HL-60 (cell line): ENCODE results near the gene RNASE7.

ENCODE experiments used
- DNase-seq, 2 experiments: peaks; one replicate each; pipeline ENCODE4 v3.0.0-alpha.2; 2010 to 2020; ENCODE audit warnings: low read depth in 1 of 2, low spot score in 1 of 2
- H3K27ac ChIP-seq: fragments of 250-450 bp; sonication (Bioruptor Pico); replicated peaks from 2 replicates; pipeline ENCODE4 v1.5.1; 2020; ENCODE audit warnings: mild to moderate bottlenecking, moderate library complexity
- H3K27me3 ChIP-seq: fragments of 250-450 bp; sonication (Bioruptor Pico); 2 replicates; pipeline ENCODE4 v1.5.1; 2021; ENCODE audit warnings: mild to moderate bottlenecking, moderate library complexity; ENCODE audit not compliant: insufficient read depth, poor library complexity, severe bottlenecking
- H3K4me3 ChIP-seq: replicated peaks from 2 replicates; pipeline ENCODE4 v1.5.1; 2011; ENCODE audit warnings: mild to moderate bottlenecking, control low read depth, low read length; ENCODE audit not compliant: insufficient read depth
- GABPA ChIP-seq: IDR thresholded peaks from 2 replicates; pipeline ENCODE4 v1.6.1; 2012; ENCODE audit warnings: low read depth
- POLR2AphosphoS5 ChIP-seq: IDR thresholded peaks from 2 replicates; pipeline ENCODE4 v1.6.1; 2012; ENCODE audit warnings: low read depth
- SPI1 ChIP-seq: IDR thresholded peaks from 2 replicates; pipeline ENCODE4 v1.6.1; 2012; ENCODE audit warnings: low read depth, mild to moderate bottlenecking, borderline replicate concordance
- TF ChIP-seq, protein P1 (sequence below): IDR thresholded peaks from one replicate; pipeline ENCODE4 v1.5.1; 2011; ENCODE audit warnings: low read length, control low read depth, inconsistent platforms; ENCODE audit not compliant: insufficient read depth
- TF ChIP-seq, protein P2 (sequence below): IDR thresholded peaks from 2 replicates; pipeline ENCODE4 v1.6.1; 2012; ENCODE audit warnings: low read depth; ENCODE audit not compliant: insufficient replicate concordance

Gene RNASE7

DNA sequence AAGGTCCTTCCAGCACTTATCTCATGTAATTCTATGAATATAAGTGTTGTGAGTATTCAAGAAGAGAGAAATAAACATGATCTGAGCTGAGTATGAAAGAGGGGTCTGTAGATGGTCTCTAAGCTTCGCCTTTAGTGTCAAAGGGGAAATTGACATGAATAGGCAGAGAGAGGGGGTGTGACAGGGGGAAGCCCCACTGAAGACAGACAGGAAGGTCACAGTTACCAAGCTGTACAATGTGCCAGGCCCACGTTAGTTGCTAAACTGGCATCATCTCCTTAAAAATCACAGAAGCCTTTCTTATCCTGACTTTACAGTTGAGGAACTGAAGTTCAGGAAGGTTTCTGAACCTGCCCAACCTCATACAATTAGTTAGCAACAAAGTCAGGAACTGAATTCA is 35.5 kb downstream of the RNASE7 start:
- Histone ChIP-seq H3K27ac (no peak overlapping the region), H3K4me3 (no peak overlapping the region), H3K27me3 (no peaks in the 10 kb centered on the region)
- no peak for DNase-seq
- TF ChIP-seq SPI1, result no peak
- no peak for TF ChIP-seq GABPA
- TF ChIP-seq, protein P1, sequence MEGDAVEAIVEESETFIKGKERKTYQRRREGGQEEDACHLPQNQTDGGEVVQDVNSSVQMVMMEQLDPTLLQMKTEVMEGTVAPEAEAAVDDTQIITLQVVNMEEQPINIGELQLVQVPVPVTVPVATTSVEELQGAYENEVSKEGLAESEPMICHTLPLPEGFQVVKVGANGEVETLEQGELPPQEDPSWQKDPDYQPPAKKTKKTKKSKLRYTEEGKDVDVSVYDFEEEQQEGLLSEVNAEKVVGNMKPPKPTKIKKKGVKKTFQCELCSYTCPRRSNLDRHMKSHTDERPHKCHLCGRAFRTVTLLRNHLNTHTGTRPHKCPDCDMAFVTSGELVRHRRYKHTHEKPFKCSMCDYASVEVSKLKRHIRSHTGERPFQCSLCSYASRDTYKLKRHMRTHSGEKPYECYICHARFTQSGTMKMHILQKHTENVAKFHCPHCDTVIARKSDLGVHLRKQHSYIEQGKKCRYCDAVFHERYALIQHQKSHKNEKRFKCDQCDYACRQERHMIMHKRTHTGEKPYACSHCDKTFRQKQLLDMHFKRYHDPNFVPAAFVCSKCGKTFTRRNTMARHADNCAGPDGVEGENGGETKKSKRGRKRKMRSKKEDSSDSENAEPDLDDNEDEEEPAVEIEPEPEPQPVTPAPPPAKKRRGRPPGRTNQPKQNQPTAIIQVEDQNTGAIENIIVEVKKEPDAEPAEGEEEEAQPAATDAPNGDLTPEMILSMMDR, result no peak
- TF ChIP-seq POLR2AphosphoS5, result no peak
- TF ChIP-seq, protein P2, sequence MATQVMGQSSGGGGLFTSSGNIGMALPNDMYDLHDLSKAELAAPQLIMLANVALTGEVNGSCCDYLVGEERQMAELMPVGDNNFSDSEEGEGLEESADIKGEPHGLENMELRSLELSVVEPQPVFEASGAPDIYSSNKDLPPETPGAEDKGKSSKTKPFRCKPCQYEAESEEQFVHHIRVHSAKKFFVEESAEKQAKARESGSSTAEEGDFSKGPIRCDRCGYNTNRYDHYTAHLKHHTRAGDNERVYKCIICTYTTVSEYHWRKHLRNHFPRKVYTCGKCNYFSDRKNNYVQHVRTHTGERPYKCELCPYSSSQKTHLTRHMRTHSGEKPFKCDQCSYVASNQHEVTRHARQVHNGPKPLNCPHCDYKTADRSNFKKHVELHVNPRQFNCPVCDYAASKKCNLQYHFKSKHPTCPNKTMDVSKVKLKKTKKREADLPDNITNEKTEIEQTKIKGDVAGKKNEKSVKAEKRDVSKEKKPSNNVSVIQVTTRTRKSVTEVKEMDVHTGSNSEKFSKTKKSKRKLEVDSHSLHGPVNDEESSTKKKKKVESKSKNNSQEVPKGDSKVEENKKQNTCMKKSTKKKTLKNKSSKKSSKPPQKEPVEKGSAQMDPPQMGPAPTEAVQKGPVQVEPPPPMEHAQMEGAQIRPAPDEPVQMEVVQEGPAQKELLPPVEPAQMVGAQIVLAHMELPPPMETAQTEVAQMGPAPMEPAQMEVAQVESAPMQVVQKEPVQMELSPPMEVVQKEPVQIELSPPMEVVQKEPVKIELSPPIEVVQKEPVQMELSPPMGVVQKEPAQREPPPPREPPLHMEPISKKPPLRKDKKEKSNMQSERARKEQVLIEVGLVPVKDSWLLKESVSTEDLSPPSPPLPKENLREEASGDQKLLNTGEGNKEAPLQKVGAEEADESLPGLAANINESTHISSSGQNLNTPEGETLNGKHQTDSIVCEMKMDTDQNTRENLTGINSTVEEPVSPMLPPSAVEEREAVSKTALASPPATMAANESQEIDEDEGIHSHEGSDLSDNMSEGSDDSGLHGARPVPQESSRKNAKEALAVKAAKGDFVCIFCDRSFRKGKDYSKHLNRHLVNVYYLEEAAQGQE, result no peak

DNA sequence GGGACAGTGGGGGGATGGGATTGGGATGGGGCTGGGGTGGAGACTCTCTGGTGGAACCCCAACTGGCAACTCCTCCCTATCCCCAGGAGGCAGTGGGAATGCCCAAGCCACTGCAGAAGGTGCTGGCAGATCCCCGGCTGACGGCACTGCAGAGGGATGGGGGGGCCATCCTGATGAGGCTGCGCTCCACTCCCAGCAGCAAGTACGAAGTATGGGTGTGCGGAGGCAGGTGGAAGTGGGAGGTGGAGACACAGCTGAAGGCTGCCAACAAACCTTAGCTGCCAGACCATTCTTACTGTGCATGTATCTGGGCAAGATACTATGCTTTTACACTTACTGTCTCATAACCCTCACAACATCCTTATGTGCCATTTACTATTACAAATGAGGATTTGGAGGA is 36.1 kb downstream of the RNASE7 start:
- no peak overlapping the region for H3K27ac ChIP-seq
- TF ChIP-seq GABPA (no peak), SPI1 (no peak), POLR2AphosphoS5 (no peak)
- TF ChIP-seq, protein P2, result no peak
- TF ChIP-seq, protein P1, result no peak
- DNase-seq, result no peak
- H3K27me3 ChIP-seq, result no peaks in the 10 kb centered on the region
- no peak overlapping the region for H3K4me3 ChIP-seq

DNA sequence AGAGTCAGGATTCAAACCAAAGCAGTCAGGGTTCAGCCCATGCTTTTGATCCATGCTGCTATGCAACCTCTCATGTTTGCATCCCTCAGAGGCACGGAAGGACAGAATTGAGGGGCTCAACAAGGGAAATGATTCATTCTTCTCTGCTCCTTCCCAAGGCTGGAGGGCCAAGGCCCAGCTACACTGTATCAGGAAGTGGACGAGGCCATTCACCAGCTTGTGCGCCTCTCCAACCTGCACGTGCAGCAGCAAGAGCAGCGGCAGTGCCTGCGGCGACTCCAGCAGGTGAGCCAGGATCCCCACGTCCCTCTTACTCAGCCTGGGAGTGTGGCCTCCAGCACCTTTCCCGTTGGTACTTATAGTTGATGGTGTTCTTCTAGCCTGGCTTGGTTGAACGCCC is 36.6 kb downstream of the RNASE7 start:
- Histone ChIP-seq H3K4me3 (no peak overlapping the region), H3K27me3 (no peaks in the 10 kb centered on the region), H3K27ac (no peak overlapping the region)
- DNase-seq, result no peak
- TF ChIP-seq GABPA (no peak), POLR2AphosphoS5 (no peak), SPI1 (no peak)
- TF ChIP-seq, protein P2, result no peak
- TF ChIP-seq, protein P1, result no peak
